ENCODE measurements around the gene RPL41.
A peak's percentile ranks its signal among the peaks of the same experiment; 100 is the strongest.
"Not testable (repeated sequence)": the region's sequence is repeated elsewhere in the genome, so short reads cannot be mapped to it uniquely, and the experiment has no call there.

The RPL41 gene

GRCh38 chr12:56129206-56129941 lies 12.9 kb downstream of the RPL41 start:
- DNase-seq, result peak; percentile 80 to 83

- DNase-seq, result no peak
These were observed 13.6 kb downstream of the RPL41 start for GRCh38 chr12:56129942-56130495.

- DNase-seq, result no peak
These were observed 14.4 kb downstream of the RPL41 start for GRCh38 chr12:56130876-56131275.

GRCh38 chr12:56134897-56135296 lies 18.5 kb downstream of the RPL41 start:
- no peak for DNase-seq

- no peak for DNase-seq
These were observed 21.6 kb downstream of the RPL41 start for GRCh38 chr12:56137853-56138571.

- no peak for DNase-seq
These were observed 25.7 kb downstream of the RPL41 start for GRCh38 chr12:56141946-56142784.

- no peak for DNase-seq
These were observed 26.8 kb downstream of the RPL41 start for GRCh38 chr12:56143217-56143616.

GRCh38 chr12:56143870-56144269 lies 27.4 kb downstream of the RPL41 start:
- DNase-seq, result no peak

GRCh38 chr12:56145217-56145616 lies 28.8 kb downstream of the RPL41 start:
- DNase-seq, result no peak

GRCh38 chr12:56146492-56147460 lies 30.3 kb downstream of the RPL41 start:
- DNase-seq, result no peak

- DNase-seq, result no peak
These were observed 34.1 kb downstream of the RPL41 start for GRCh38 chr12:56150563-56150962.

- DNase-seq, result peak; percentile 59 to 69
These were observed 35.3 kb downstream of the RPL41 start for GRCh38 chr12:56151672-56152131.

GRCh38 chr12:56152132-56152755 lies 35.8 kb downstream of the RPL41 start, which contains the start of gene MYL6B:
Gene MYL6B (plus strand): TSS chr12:56152587. CDS start chr12:56153919, 1,332 bp downstream.
- peak; percentile 89 to 90 for DNase-seq

- DNase-seq, result no peak
These were observed 36.6 kb downstream of the RPL41 start for GRCh38 chr12:56152756-56153677.

GRCh38 chr12:56153678-56154065 lies 37.2 kb downstream of the RPL41 start:
- DNase-seq, result no peak

- no peak for DNase-seq
These were observed 37.9 kb downstream of the RPL41 start for GRCh38 chr12:56154246-56154771.

GRCh38 chr12:56154818-56155217 lies 38.4 kb downstream of the RPL41 start:
- no peak for DNase-seq

GRCh38 chr12:56155256-56155845 lies 38.9 kb downstream of the RPL41 start:
- no peak for DNase-seq

- not testable (repeated sequence) for DNase-seq
These were observed 40.2 kb downstream of the RPL41 start for GRCh38 chr12:56156464-56157200.
